ENCODE data around the gene ACAD10. TPM values are rescaled to one million over a fixed set of nuclear protein-coding genes. Genes with fewer than 3 reads are reported as not detected.

Gene ACAD10
- total RNA-seq, 1 experiment from 2014 or later: 30.8 TPM

DNA sequence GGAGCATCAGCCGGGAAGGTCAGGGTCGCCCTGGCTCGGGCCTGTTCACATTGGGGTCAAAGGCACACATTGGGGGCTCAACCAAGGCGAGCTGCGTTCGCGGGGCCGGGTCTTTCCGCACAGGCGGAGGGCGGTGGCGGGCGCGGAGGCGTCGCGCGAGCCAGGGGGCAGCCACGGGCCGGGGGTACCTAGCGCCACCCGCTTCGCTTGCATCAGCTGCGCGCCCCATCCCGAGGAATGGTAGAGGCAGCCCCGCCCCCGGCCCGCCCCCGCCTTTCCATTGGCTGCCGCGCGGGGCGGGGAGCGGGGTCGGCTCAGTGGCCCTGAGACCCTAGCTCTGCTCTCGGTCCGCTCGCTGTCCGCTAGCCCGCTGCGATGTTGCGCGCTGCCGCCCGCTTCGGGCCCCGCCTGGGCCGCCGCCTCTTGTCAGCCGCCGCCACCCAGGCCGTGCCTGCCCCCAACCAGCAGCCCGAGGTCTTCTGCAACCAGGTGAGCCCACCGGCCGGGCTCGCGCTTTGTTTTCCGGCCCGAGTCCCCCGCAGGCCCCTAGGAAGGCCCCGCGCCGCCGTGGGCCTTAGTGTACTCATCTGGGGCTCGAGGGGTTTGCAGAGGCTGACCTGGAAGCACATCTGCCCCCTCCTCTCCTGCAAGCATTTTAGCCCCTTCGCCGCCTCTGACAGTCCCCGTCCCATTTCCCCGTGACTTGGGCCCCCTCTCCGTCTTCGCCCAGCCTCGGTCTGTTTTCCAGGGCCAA lies 80.9 kb downstream of the ACAD10 start, which contains the start of gene ALDH2:
ALDH2 (plus strand) TSS at position 326 of the 754 bp plus-strand sequence; CDS start at position 376, 50 bp downstream.
- intact Hi-C loops (cut with micrococcal nuclease; ENCODE audit: unreplicated experiment) (no loop called here), in situ Hi-C loops (cut with HindIII; ENCODE audit: low pct_unique_long_range_greater_than_20kb, low sequenced_read_pairs) (no loop called here)
- DNase-seq (ENCODE audit: low read depth, low spot score) (no peak), ATAC-seq (peak; percentile 91)
- Histone ChIP-seq H3K27me3 (ENCODE audit: control insufficient read depth, insufficient read depth, low read length) (no peaks in the 10 kb centered on the region), H3K36me3 (ENCODE audit: control insufficient read depth, insufficient read depth, low read length) (no peaks in the 10 kb centered on the region), H3K9me3 (ENCODE audit: control insufficient read depth, insufficient read depth, low read depth, low read length) (no peaks in the 10 kb centered on the region), H3K4me1 (ENCODE audit: control insufficient read depth, insufficient read depth, low read length) (0 out of 2 replicates have a peak, but pooled peaks cover 5% of the 10 kb centered on the region), H3K4me3 (ENCODE audit: low read depth in 2 of 2, low read length in 2 of 2) (peak within 1 kb of the TSS; percentile 56 to 66), H3K27ac (ENCODE audit: low read length) (peak within 1 kb of the TSS; percentile 68; the same call in 1 of the 2 replicates)
- no peak for TF ChIP-seq TCF7L2 (IDR thresholded peaks at IDR 0.05; ENCODE audit: low read depth, low read length)
- TF ChIP-seq, protein P1, sequence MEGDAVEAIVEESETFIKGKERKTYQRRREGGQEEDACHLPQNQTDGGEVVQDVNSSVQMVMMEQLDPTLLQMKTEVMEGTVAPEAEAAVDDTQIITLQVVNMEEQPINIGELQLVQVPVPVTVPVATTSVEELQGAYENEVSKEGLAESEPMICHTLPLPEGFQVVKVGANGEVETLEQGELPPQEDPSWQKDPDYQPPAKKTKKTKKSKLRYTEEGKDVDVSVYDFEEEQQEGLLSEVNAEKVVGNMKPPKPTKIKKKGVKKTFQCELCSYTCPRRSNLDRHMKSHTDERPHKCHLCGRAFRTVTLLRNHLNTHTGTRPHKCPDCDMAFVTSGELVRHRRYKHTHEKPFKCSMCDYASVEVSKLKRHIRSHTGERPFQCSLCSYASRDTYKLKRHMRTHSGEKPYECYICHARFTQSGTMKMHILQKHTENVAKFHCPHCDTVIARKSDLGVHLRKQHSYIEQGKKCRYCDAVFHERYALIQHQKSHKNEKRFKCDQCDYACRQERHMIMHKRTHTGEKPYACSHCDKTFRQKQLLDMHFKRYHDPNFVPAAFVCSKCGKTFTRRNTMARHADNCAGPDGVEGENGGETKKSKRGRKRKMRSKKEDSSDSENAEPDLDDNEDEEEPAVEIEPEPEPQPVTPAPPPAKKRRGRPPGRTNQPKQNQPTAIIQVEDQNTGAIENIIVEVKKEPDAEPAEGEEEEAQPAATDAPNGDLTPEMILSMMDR (IDR thresholded peaks at IDR 0.05): no peak
- TF ChIP-seq POLR2AphosphoS5 (IDR thresholded peaks at IDR 0.05; ENCODE audit: low read depth, low read length): no peak; the same call in 1 of the 2 replicates
- TF ChIP-seq, protein P2, sequence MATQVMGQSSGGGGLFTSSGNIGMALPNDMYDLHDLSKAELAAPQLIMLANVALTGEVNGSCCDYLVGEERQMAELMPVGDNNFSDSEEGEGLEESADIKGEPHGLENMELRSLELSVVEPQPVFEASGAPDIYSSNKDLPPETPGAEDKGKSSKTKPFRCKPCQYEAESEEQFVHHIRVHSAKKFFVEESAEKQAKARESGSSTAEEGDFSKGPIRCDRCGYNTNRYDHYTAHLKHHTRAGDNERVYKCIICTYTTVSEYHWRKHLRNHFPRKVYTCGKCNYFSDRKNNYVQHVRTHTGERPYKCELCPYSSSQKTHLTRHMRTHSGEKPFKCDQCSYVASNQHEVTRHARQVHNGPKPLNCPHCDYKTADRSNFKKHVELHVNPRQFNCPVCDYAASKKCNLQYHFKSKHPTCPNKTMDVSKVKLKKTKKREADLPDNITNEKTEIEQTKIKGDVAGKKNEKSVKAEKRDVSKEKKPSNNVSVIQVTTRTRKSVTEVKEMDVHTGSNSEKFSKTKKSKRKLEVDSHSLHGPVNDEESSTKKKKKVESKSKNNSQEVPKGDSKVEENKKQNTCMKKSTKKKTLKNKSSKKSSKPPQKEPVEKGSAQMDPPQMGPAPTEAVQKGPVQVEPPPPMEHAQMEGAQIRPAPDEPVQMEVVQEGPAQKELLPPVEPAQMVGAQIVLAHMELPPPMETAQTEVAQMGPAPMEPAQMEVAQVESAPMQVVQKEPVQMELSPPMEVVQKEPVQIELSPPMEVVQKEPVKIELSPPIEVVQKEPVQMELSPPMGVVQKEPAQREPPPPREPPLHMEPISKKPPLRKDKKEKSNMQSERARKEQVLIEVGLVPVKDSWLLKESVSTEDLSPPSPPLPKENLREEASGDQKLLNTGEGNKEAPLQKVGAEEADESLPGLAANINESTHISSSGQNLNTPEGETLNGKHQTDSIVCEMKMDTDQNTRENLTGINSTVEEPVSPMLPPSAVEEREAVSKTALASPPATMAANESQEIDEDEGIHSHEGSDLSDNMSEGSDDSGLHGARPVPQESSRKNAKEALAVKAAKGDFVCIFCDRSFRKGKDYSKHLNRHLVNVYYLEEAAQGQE (IDR thresholded peaks at IDR 0.05; ENCODE audit: insufficient read depth in 1 of 2, low read depth in 2 of 2, low read length in 1 of 2): no peak
- no peak for TF ChIP-seq SIN3A (IDR thresholded peaks at IDR 0.05; ENCODE audit: borderline replicate concordance, insufficient read depth, low read depth, low read length)
- ChIA-PET CTCF (no interaction called here), POLR2A (no interaction called here)
- no TSS peak for BruUV-seq (replicated peaks)

DNA sequence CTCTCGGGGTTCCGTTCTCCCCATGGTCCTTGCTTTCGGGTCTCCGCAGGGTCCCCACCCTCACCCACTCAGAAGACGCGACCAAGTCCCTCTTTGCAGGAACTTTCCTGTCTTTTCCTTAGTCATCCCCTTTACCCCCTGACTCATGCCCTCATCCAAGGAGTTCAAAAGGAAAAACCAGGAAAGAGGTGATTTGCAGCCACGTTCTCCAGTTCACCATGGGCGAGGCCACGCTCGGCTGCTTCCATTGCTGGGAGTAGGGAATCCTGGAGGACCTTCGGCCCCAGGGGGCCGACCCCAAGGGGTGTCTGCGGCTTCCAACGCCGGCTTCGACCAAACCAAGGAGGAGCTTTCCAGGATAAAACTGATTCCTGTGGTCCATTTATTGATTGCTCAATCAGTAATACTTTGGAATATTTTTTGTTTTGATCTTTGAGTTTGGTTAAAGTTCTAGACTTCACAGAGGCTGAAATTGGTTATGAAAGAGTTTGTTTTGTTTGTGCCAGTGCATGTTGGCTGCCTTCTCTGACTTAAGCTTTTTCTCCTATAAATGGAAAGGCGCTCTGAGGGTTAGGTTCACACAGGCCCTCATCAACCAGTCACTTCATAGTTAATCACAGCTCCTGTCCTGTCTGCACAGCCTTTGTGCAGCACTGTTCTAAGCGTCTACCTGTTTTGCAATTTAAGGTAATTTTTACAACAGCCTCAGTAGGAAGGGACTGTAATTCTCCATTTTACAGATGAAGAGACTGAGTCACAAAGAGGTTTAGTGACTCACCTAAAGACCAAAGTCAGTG lies 81.7 kb downstream of the ACAD10 start:
- ChIA-PET POLR2A (interaction anchor here (0.5 to 0.7 kb wide), 2 partner anchors 9 to 27 kb away, joined by 4 to 6 read pairs; no protein-coding TSS in a partner anchor), CTCF (no interaction called here)
- Histone ChIP-seq H3K36me3 (ENCODE audit: control insufficient read depth, insufficient read depth, low read length) (no peaks in the 10 kb centered on the region), H3K27me3 (ENCODE audit: control insufficient read depth, insufficient read depth, low read length) (no peaks in the 10 kb centered on the region), H3K9me3 (ENCODE audit: control insufficient read depth, insufficient read depth, low read depth, low read length) (no peaks in the 10 kb centered on the region), H3K4me1 (ENCODE audit: control insufficient read depth, insufficient read depth, low read length) (0 out of 2 replicates have a peak, but pooled peaks cover 5% of the 10 kb centered on the region), H3K27ac (ENCODE audit: low read length) (peak overlapping the region; percentile 32; the same call in 1 of the 2 replicates), H3K4me3 (ENCODE audit: low read depth in 2 of 2, low read length in 2 of 2) (peak overlapping the region; percentile 56 to 66)
- TF ChIP-seq TCF7L2 (IDR thresholded peaks at IDR 0.05; ENCODE audit: low read depth, low read length) (no peak), POLR2AphosphoS5 (IDR thresholded peaks at IDR 0.05; ENCODE audit: low read depth, low read length) (no peak), SIN3A (IDR thresholded peaks at IDR 0.05; ENCODE audit: borderline replicate concordance, insufficient read depth, low read depth, low read length) (no peak)
- TF ChIP-seq, protein P2 (IDR thresholded peaks at IDR 0.05; ENCODE audit: insufficient read depth in 1 of 2, low read depth in 2 of 2, low read length in 1 of 2): no peak
- TF ChIP-seq, protein P1 (IDR thresholded peaks at IDR 0.05): no peak
- BruUV-seq (replicated peaks): no TSS peak
- ATAC-seq (peak; percentile 31; the same call in 1 of the 2 replicates), DNase-seq (ENCODE audit: low read depth, low spot score) (no peak)
- intact Hi-C loops (cut with micrococcal nuclease; ENCODE audit: unreplicated experiment): no loop called here
- in situ Hi-C loops (cut with HindIII; ENCODE audit: low pct_unique_long_range_greater_than_20kb, low sequenced_read_pairs): no loop called here
